Measurements from ENCODE around the gene PRLH.
"Not testable (repeated sequence)": the region's sequence is repeated elsewhere in the genome, so short reads cannot be mapped to it uniquely, and the experiment has no call there.

The PRLH gene

GRCh38 chr2:237600205-237600846, 34.0 kb downstream of the PRLH start:
- no peak for DNase-seq (ENCODE audit: low read depth in 2 of 2)

- DNase-seq (ENCODE audit: low read depth in 2 of 2): no peak
Measured at GRCh38 chr2:237601453-237602116, 35.2 kb downstream of the PRLH start.

DNA sequence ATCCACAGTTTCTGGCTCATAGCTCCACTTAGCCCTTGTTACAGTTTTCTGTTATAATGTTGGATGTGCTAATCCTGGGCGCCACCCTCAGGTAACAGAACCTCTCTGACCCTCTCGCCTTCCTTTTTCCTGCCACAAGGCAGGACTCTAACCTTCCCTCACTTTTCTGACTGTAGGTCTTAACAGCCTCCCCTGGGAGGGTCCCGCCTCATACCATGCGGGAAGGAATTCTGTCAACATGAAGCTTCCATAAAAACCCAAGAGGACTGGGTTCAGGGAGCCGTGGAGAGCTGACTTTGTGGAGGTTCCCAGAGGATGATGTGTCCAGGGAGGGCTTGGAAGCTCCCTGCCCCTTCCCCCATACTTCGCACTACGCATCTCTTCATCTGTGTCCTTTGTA, 36.0 kb downstream of the PRLH start:
- DNase-seq (ENCODE audit: low read depth in 2 of 2): no peak

DNA sequence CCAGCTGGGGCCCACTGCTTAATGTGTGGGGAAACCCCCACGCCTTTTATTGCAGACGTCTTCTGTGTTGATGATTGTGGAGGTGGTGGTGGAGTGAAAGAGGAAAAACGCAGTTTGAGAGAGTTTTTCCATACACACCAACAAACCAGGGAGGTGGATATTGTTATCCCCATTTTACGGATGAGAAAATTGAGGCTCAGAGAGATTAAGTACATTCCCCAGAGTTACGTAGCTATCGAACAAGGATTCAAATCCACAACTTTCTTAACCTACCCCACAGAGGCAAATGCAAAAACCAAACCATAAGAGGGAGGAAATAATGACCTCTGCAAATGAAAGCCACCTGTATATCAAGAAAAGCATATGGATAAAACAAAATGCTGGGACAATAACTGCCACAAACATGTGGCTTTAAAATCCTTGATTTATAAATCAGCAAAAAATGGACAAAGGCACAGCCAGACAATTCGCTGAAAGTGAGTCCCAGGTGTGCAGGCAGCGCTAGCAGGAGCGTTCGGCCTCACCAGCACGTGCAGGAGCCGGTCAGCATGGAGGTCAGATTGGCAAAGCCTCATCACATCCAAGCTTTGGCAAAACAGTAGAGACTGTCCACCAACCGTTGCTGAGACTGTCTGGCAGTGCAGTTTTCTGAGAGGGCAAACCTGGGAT, 36.8 kb downstream of the PRLH start:
- no peak for DNase-seq (ENCODE audit: low read depth in 2 of 2)

DNA sequence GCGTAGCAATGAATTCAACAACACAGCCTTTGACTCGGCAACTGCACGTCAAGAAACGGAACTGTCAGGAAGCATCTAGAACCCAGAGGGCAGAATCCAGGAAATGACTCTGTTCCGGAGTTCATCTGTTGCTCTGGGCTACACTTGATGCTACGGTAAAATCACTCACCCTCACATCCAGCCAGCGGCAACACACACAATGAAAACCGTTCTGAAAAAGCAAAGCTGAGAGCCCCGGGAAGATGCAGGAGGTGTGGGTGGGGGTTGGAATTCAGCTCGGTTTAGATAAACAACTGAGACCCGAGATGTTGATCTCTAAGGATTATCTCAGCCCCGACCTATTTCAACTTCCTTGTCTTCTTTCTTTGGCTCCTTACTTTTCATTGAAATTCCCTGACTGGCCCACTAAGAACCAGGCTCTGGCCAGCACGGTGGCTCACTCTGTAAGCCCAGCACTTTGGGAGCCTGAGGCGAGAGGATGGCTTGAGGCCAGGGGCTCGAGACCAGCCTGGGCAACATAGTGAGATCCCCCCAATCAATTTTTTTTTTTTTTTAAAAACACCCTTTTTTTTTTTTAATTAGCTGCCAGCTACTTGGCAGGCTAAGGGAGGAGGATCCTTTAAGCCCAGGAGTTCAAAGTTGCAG, 37.5 kb downstream of the PRLH start:
- no peak for DNase-seq (ENCODE audit: low read depth in 2 of 2)

- no peak for DNase-seq (ENCODE audit: low read depth in 2 of 2)
Measured at GRCh38 chr2:237604391-237604790, 38.0 kb downstream of the PRLH start.

- DNase-seq (ENCODE audit: low read depth in 2 of 2): no peak
Measured at GRCh38 chr2:237604960-237605359, 38.6 kb downstream of the PRLH start.

DNA sequence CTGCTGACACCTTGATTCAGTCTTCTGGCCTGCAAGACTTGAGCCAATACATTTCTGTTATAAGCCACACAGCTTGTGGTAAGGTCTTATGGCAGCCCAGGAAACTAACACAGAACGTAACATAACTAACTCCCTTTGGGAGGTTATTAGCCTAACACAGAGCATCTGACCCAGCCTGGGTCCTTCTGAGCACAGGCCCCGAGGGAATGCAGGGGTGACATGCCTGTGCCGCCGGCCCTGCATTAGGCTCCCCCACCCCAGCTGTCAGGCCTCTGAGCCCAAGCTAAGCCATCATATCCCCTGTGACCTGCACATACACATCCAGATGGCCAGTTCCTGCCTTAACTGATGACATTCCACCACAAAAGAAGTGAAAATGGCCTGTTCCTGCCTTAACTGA, 40.1 kb downstream of the PRLH start:
- not testable (repeated sequence) for DNase-seq (ENCODE audit: low read depth in 2 of 2)

GRCh38 chr2:237612527-237613357, 46.4 kb downstream of the PRLH start:
- DNase-seq (ENCODE audit: low read depth in 2 of 2): no peak

DNA sequence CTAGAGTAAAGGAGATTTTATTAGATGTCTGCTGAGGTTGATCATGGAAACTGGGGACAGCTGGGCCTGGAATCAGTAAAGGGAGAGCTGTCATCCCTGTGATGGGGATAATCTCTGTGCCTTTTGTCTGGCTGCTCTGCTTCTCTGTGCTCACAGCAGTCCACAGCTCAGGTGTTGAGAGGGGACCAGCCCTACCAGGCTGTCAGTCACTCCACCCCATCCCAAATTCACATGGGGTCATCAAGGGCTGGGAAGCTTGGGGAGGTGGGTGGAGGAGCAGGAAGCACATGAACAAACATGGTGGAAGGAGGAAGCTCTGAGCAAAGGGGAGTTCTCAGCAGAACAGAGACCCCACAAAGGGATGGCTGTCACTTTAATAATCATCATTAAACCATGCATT, 47.3 kb downstream of the PRLH start:
- no peak for DNase-seq (ENCODE audit: low read depth in 2 of 2)

GRCh38 chr2:237614151-237614720, 47.9 kb downstream of the PRLH start:
- no peak for DNase-seq (ENCODE audit: low read depth in 2 of 2)

GRCh38 chr2:237615631-237616249, 49.4 kb downstream of the PRLH start:
- no peak for DNase-seq (ENCODE audit: low read depth in 2 of 2)

- no peak for DNase-seq (ENCODE audit: low read depth in 2 of 2)
Measured at GRCh38 chr2:237616373-237616733, 50.0 kb downstream of the PRLH start.
